SH-SY5Y (cell line): ENCODE measurements around the gene NAT8L.

Source experiments
- GATA2 ChIP-seq: IDR thresholded peaks from 2 replicates; pipeline ENCODE4 v1.6.1; 2011; ENCODE audit warnings: mild to moderate bottlenecking, low read depth, low read length
- GATA3 ChIP-seq: IDR thresholded peaks from 2 replicates; pipeline ENCODE4 v1.6.1; 2011; ENCODE audit warnings: low read depth, mild to moderate bottlenecking, low read length, moderate library complexity

- no peak for TF ChIP-seq GATA3
- no peak for TF ChIP-seq GATA2
Measured at GRCh38 chr4:2079926-2080325, 20.8 kb downstream of the NAT8L start.
